PC-3 (cell line): ENCODE results near the gene CHMP2A. TPM values are rescaled to one million over a fixed set of nuclear protein-coding genes. Genes with fewer than 3 reads are reported as not detected.

Experiments used
- ATAC-seq: fragments of 200-7000 bp; cut with Tn5 transposase; 2 replicates; pipeline ENCODE4 v1.9.1; 2020; ENCODE audit warnings: mild to moderate bottlenecking, moderate library complexity
- BruUV-seq: library from RNA; stranded (reverse); fragments of 400-500 nt; replicated peaks from 2 replicates; lab custom pipeline; 2021; lab: Mats Ljungman, UMichigan
- CTCF ChIA-PET: fragments of 300-600 bp; sonication (Branson Sonifier 250); formaldehyde crosslinking; loops from one replicate; lab custom pipeline; 2022; ENCODE audit warnings: antibody characterized with exemption; lab: Charles Lee
- POLR2A ChIA-PET: fragments of 300-600 bp; sonication (Branson Sonifier 250); formaldehyde crosslinking; loops from one replicate; lab custom pipeline; 2022; ENCODE audit warnings: antibody characterized with exemption; ENCODE audit not compliant: unreplicated experiment; lab: Charles Lee
- DNase-seq: peaks from one replicate; pipeline ENCODE4 v3.0.0-alpha.2; 2015
- H2AFZ ChIP-seq: fragments of 300-600 bp; sonication (generic); 2 replicates; pipeline ENCODE4 v1.6.0; 2016; ENCODE audit warnings: antibody characterized with exemption, low read length
- H3F3A ChIP-seq: fragments of 300-600 bp; sonication (generic); one replicate; pipeline ENCODE4 v1.6.0; 2017; ENCODE audit warnings: antibody characterized with exemption, low read length, control low read depth, mild to moderate bottlenecking; ENCODE audit not compliant: unreplicated experiment
- H3K27ac ChIP-seq: fragments of 300-600 bp; sonication (generic); 2 replicates; pipeline ENCODE4 v1.5.1; 2016; ENCODE audit warnings: mild to moderate bottlenecking, low read length
- H3K27me3 ChIP-seq: fragments of 300-600 bp; sonication (generic); 2 replicates; pipeline ENCODE4 v1.6.1; 2016; ENCODE audit warnings: low read length, mixed read lengths
- H3K36me3 ChIP-seq: fragments of 300-600 bp; sonication (generic); 2 replicates; pipeline ENCODE4 v1.6.1; 2016; ENCODE audit warnings: low read depth, mixed run types, low read length, mixed read lengths
- H3K4me1 ChIP-seq: fragments of 300-600 bp; sonication (generic); 2 replicates; pipeline ENCODE4 v1.5.1; 2016; ENCODE audit warnings: low read length; ENCODE audit not compliant: insufficient read depth
- H3K4me2 ChIP-seq: fragments of 300-600 bp; sonication (generic); 2 replicates; pipeline ENCODE4 v1.6.0; 2016; ENCODE audit warnings: low read length
- H3K4me3 ChIP-seq: fragments of 300-600 bp; sonication (generic); 2 replicates; pipeline ENCODE4 v1.5.1; 2016; ENCODE audit warnings: mild to moderate bottlenecking, low read length, mixed read lengths
- H3K79me2 ChIP-seq: fragments of 300-600 bp; sonication (generic); 2 replicates; pipeline ENCODE4 v1.6.1; 2017; ENCODE audit warnings: low read length, mixed read lengths
- H3K9ac ChIP-seq: fragments of 300-600 bp; sonication (generic); 2 replicates; pipeline ENCODE4 v1.6.0; 2016; ENCODE audit warnings: mild to moderate bottlenecking, low read length
- H3K9me2 ChIP-seq: fragments of 300-600 bp; sonication (generic); replicated peaks from 2 replicates; pipeline ENCODE4 v1.6.1; 2016; ENCODE audit warnings: mixed run types, low read length, mixed read lengths
- H3K9me3 ChIP-seq: fragments of 300-600 bp; sonication (generic); 2 replicates; pipeline ENCODE4 v1.6.1; 2016; ENCODE audit warnings: low read length, mixed read lengths
- H4K20me1 ChIP-seq: fragments of 300-600 bp; sonication (generic); 2 replicates; pipeline ENCODE4 v1.6.1; 2016; ENCODE audit warnings: low read length, mixed read lengths
- CTCF ChIP-seq: fragments of 300-600 bp; sonication (generic); conservative IDR thresholded peaks from 2 replicates; pipeline ENCODE4 v1.5.1; 2017; ENCODE audit warnings: antibody characterized with exemption, low read depth, mild to moderate bottlenecking, low read length
- EZH2 ChIP-seq: fragments of 300-600 bp; sonication (generic); IDR thresholded peaks from one replicate; pipeline ENCODE4 v1.6.1; 2017; ENCODE audit warnings: antibody characterized with exemption, mild to moderate bottlenecking, low read length; ENCODE audit not compliant: unreplicated experiment
- EZH2phosphoT487 ChIP-seq: fragments of 300-600 bp; sonication (generic); IDR thresholded peaks from 2 replicates; pipeline ENCODE4 v1.6.1; 2018; ENCODE audit warnings: mild to moderate bottlenecking, antibody characterized with exemption, low read length, borderline replicate concordance
- intact Hi-C: fragments of 100-400 bp; cut with micrococcal nuclease; formaldehyde crosslinking; loops from 2 replicates; pipeline ENCODE4 v1.9.0; 2023
- total RNA-seq: library from RNA; depleted of rRNA; stranded (reverse); fragments of >200 nt; gene quantifications from 2 replicates; pipeline ENCODE4 v1.2.3, GENCODE V29; 2014

Gene CHMP2A
- total RNA-seq, 1 experiment from 2014 or later, result 220 TPM

DNA sequence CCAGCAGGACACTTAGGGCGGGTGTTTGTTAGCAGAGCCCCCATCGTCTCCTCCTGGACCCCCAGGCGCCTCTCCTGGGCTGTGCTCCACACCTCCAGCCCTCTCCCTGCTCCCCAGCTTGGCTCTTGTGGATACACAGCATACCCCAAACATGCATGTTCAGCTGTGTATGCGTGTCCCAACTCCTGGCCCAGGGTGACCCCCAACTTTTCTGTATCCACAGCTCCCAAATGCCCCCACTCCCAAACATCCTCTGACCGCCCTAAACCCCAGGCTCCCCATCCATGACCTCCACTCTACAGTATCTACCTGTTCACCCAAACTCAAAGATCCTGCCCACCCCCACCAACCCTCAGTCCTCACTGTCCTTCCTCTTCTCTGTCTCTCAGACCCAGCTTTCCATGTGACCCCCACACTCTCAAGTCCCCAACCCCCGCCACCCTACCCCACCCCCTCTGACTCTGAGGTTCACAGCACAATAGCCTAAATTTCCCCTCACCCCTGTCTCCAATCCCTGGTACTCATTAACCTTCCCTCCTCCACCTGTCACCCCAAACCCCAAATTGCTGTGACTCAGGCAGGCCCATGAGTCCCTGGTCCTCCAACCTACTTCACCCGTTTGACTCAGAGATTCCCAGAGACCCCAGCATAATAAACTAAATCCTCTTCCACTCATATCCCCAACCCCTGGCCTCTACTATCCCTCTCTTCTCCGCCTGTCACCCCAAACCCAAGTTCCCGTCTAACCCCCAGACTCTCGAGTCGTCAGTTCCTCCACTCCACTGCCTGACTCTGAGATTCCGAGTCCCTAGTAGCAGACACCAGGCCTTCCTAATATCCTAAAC is 2.5 kb upstream of the CHMP2A start:
- Histone ChIP-seq H3K4me3 (peak overlapping the region; percentile 95), H4K20me1 (no peaks in the 10 kb centered on the region), H3K4me1 (peaks cover 50% of the 10 kb centered on the region), H3K27ac (peak overlapping the region; percentile 17; the same call in 1 of the 2 replicates), H3K9me3 (no peaks in the 10 kb centered on the region), H3K9ac (peak overlapping the region; percentile 98), H2AFZ (no peak overlapping the region), H3K36me3 (peaks cover 11% of the 10 kb centered on the region), H3K9me2 (no peaks in the 10 kb centered on the region), H3K27me3 (no peaks in the 10 kb centered on the region), H3K79me2 (peaks cover 33% of the 10 kb centered on the region), H3K4me2 (peak overlapping the region; percentile 94), H3F3A (peaks cover 8% of the 10 kb centered on the region)
- DNase-seq (no peak), ATAC-seq (no peak)
- CTCF ChIA-PET, result no interaction called here
- no TSS peak for BruUV-seq
- no peak for TF ChIP-seq EZH2phosphoT487
- intact Hi-C loops, result loop anchor here (2.0 kb wide), 1 partner anchor 15 kb away; the partner anchor contains the start of gene MZF1
- POLR2A ChIA-PET, result interaction anchor here (0.9 kb wide), 1 partner anchor 14 kb away, joined by 4 read pairs; the partner anchor contains the start of gene TRIM28

DNA sequence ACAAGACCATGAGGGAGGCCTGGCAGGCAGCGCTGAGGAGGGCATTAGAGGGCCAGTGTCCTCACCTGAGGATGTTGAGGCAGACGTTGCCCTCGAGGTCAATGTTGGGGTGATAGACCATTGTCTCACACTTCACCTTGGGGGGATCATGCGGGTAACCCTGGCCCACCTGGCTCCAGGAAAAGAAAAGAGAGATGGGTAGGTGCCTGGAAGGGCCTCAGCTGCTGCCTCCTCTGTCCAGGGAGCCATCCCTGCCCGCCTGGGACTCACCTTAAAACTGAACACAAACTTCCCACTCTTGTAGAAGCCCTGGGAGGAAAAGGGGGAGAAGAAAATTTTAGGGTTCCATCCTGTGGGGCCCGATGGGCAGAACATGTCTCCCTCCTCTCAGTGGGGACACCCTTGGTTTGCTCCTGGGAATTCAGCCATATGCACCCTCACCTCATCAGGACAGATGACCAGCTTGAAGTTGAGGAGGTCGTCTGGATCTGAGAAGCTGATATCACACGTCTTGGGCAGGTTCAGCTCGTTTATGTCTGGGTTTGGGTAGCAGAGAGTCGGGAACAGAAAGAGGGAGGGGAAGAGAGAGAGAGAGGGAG is 1.8 kb upstream of the CHMP2A start:
- H3K9me3 ChIP-seq, result no peaks in the 10 kb centered on the region
- H3K27ac ChIP-seq, result no peak overlapping the region
- peaks cover 8% of the 10 kb centered on the region for H3F3A ChIP-seq
- peaks cover 33% of the 10 kb centered on the region for H3K79me2 ChIP-seq
- peak overlapping the region; percentile 98 for H3K9ac ChIP-seq
- DNase-seq, result no peak
- H3K9me2 ChIP-seq, result no peaks in the 10 kb centered on the region
- ATAC-seq, result no peak
- peak overlapping the region; percentile 94 for H3K4me2 ChIP-seq
- no TSS peak for BruUV-seq
- peaks cover 17% of the 10 kb centered on the region for H3K36me3 ChIP-seq
- POLR2A ChIA-PET, result no interaction called here
- peak overlapping the region; percentile 95 for H3K4me3 ChIP-seq
- H3K4me1 ChIP-seq, result peaks cover 43% of the 10 kb centered on the region
- no peaks in the 10 kb centered on the region for H4K20me1 ChIP-seq
- intact Hi-C loops, result no loop called here
- TF ChIP-seq EZH2phosphoT487, result no peak
- no peak for TF ChIP-seq CTCF
- TF ChIP-seq EZH2, result no peak
- CTCF ChIA-PET, result no interaction called here
- H3K27me3 ChIP-seq, result no peaks in the 10 kb centered on the region
- H2AFZ ChIP-seq, result no peak overlapping the region

GRCh38 chr19:58555920-58556621 is 1.2 kb upstream of the CHMP2A start:
- Histone ChIP-seq H3K4me3 (peak overlapping the region; percentile 95; the same call in 1 of the 2 replicates), H2AFZ (no peak overlapping the region), H3F3A (peaks cover 8% of the 10 kb centered on the region), H3K36me3 (peaks cover 23% of the 10 kb centered on the region), H3K9me3 (no peaks in the 10 kb centered on the region), H3K79me2 (peaks cover 33% of the 10 kb centered on the region), H3K9me2 (no peaks in the 10 kb centered on the region), H3K4me1 (peaks cover 39% of the 10 kb centered on the region), H3K27me3 (no peaks in the 10 kb centered on the region), H4K20me1 (0 out of 2 replicates have a peak, but pooled peaks cover 1% of the 10 kb centered on the region), H3K9ac (no peak overlapping the region), H3K27ac (no peak overlapping the region), H3K4me2 (peak overlapping the region; percentile 94)
- ChIA-PET CTCF (no interaction called here), POLR2A (interaction anchor here (1.5 to 2.4 kb wide), 2 partner anchors 12 to 36 kb away, joined by 11 to 14 read pairs; partner anchors contain the start of genes TRIM28 and ZBTB45)
- ATAC-seq (no peak), DNase-seq (no peak)
- no peak for TF ChIP-seq EZH2
- no peak for TF ChIP-seq EZH2phosphoT487
- no peak for TF ChIP-seq CTCF
- intact Hi-C loops, result loop anchor here (1.0 kb wide), 1 partner anchor 12 kb away; the partner anchor contains the start of gene TRIM28
- no TSS peak for BruUV-seq
